Measurements from ENCODE around the gene ANK2. TPM values are rescaled to one million over a fixed set of nuclear protein-coding genes. Genes with fewer than 3 reads are reported as not detected.
A peak's percentile ranks its signal among the peaks of the same experiment; 100 is the strongest.

The ANK2 gene
- total and polyA plus RNA-seq, 5 donors, result 78.6 to 377 (median 335) TPM

DNA sequence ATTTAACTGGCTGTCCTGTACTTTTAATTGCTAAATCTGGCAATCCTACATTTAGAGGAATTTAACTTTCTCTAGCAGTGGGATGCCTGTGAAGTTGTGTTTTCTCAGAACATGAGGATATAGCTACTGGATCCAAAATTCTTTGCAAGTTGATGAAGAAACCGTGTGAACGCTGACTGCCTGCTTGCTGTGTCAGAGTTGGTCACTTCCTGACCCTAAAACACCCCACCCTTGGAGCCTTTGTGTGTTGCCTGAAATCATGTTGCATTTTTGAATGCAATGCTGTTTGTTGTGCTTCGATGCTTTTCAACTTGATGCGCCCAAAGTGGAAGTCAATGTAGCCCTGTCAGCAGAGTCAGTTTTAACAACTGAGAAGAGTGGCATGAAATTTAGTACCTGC is 211.2 kb downstream of the ANK2 start:
- H3K27ac ChIP-seq (ENCODE audit: low read length), result no peak overlapping the region
- no peak for DNase-seq
- WGBS, result 82% methylated on average over 4 of the region's 4 CpGs
- intact Hi-C loops (cut with DNase I), result no loop called here
- H3K4me1 ChIP-seq (ENCODE audit: control insufficient read depth, insufficient read depth, low read length), result no peaks in the 10 kb centered on the region
- H3K27me3 ChIP-seq (ENCODE audit: control insufficient read depth, insufficient read depth), result no peaks in the 10 kb centered on the region
- H3K4me3 ChIP-seq (ENCODE audit: low read length), result no peak overlapping the region
- no peaks in the 10 kb centered on the region for H3K9me3 ChIP-seq (ENCODE audit: control insufficient read depth, low read length)
- ATAC-seq, result no peak

- 54% methylated on average over 1 of the region's 1 CpG for WGBS
- intact Hi-C loops (cut with DNase I), result no loop called here
Observed at GRCh38 chr4:113263274-113263673, 213.8 kb downstream of the ANK2 start.

GRCh38 chr4:113270520-113271319 is 221.3 kb downstream of the ANK2 start:
- no peak overlapping the region for H3K4me3 ChIP-seq (ENCODE audit: low read length)

More at GRCh38 chr4:113263274-113263673, 213.8 kb downstream of the ANK2 start:
- no peak overlapping the region for H3K4me3 ChIP-seq (ENCODE audit: low read length)
- no peak for ATAC-seq
- H3K9me3 ChIP-seq (ENCODE audit: control insufficient read depth, low read length), result no peaks in the 10 kb centered on the region
- H3K27me3 ChIP-seq (ENCODE audit: control insufficient read depth, insufficient read depth), result no peaks in the 10 kb centered on the region
- no peak for DNase-seq
- no peak overlapping the region for H3K27ac ChIP-seq (ENCODE audit: low read length)
- H3K4me1 ChIP-seq (ENCODE audit: control insufficient read depth, insufficient read depth, low read length), result no peaks in the 10 kb centered on the region

GRCh38 chr4:113272523-113272922 is 223.1 kb downstream of the ANK2 start:
- ATAC-seq, result no peak
- Histone ChIP-seq H3K27me3 (ENCODE audit: control insufficient read depth, insufficient read depth) (no peaks in the 10 kb centered on the region), H3K9me3 (ENCODE audit: control insufficient read depth, low read length) (no peaks in the 10 kb centered on the region), H3K4me1 (ENCODE audit: control insufficient read depth, insufficient read depth, low read length) (no peaks in the 10 kb centered on the region), H3K27ac (ENCODE audit: low read length) (no peak overlapping the region), H3K4me3 (ENCODE audit: low read length) (no peak overlapping the region)
- intact Hi-C loops (cut with DNase I), result no loop called here
- DNase-seq, result no peak

More at GRCh38 chr4:113270520-113271319, 221.3 kb downstream of the ANK2 start:
- H3K27me3 ChIP-seq (ENCODE audit: control insufficient read depth, insufficient read depth), result no peaks in the 10 kb centered on the region
- intact Hi-C loops (cut with DNase I), result no loop called here
- H3K9me3 ChIP-seq (ENCODE audit: control insufficient read depth, low read length), result no peaks in the 10 kb centered on the region
- 86% methylated on average over 7 of the region's 7 CpGs for WGBS
- H3K27ac ChIP-seq (ENCODE audit: low read length), result no peak overlapping the region
- H3K4me1 ChIP-seq (ENCODE audit: control insufficient read depth, insufficient read depth, low read length), result no peaks in the 10 kb centered on the region
- ATAC-seq, result no peak
- DNase-seq, result no peak

DNA sequence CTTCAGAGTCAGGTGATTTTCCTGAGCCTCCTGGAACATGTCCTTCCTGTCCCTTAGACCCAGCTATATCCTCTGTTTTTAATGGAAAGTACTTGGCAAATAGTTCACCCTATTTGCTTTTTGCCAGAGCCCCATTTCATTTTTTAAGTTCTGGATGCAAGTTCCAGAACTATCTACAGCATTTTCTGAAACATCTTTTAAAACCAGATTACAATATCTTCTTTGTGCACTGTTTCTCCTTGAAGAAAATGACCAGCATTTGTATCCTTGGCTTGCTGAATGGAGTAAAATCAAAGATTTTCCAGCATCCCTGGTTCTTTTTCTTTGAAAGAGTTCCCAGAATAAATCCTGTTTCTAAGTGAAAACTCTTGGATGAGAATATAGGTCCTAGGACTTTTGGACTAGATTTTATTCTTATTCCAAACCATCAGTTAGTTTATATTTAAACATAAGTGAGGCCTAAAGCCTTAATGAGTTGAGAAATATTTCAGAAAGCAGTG is 224.3 kb downstream of the ANK2 start:
- Histone ChIP-seq H3K27me3 (ENCODE audit: control insufficient read depth, insufficient read depth) (no peaks in the 10 kb centered on the region), H3K9me3 (ENCODE audit: control insufficient read depth, low read length) (no peaks in the 10 kb centered on the region), H3K4me3 (ENCODE audit: low read length) (no peak overlapping the region), H3K27ac (ENCODE audit: low read length) (no peak overlapping the region), H3K4me1 (ENCODE audit: control insufficient read depth, insufficient read depth, low read length) (no peaks in the 10 kb centered on the region)
- no peak for DNase-seq
- intact Hi-C loops (cut with DNase I), result no loop called here
- ATAC-seq, result no peak

DNA sequence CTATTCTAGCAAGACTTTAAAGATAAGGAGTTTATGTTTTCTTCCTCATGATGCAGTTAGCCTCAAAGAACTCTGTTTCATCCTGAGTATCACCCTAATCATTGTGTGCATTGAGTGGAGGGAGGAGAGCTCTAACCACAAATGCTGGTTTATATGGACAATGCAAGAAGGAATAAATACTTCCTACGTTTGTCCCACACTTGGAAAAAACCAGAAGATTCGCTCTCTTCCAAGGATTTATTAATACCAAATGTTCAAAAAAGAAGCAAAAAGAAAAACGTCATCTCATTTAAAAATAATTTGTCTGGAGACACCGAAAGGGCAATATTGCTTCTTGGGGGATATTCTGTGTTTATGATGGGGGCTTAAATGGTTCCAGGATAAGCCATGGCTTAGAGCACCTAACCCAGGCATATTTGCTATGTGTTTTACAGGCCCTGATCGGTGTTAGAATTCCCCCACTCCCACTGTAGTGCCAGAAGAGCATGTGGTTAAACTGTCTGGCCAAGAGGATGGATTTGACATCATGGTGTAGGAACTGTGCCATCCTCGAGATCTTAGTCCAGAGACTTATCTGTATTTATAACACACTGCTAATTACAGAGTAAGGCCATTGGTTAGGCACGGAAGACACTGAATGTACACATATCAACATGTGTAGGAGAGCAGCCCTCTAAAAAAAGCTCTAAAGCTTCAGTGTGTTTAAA is 227.2 kb downstream of the ANK2 start:
- no peak for DNase-seq
- no peaks in the 10 kb centered on the region for H3K4me1 ChIP-seq (ENCODE audit: control insufficient read depth, insufficient read depth, low read length)
- 53% methylated on average over 7 of the region's 7 CpGs for WGBS
- H3K27ac ChIP-seq (ENCODE audit: low read length), result no peak overlapping the region
- intact Hi-C loops (cut with DNase I), result no loop called here
- ATAC-seq, result peak; percentile 67 to 71
- no peak overlapping the region for H3K4me3 ChIP-seq (ENCODE audit: low read length)
- H3K9me3 ChIP-seq (ENCODE audit: control insufficient read depth, low read length), result no peaks in the 10 kb centered on the region
- no peaks in the 10 kb centered on the region for H3K27me3 ChIP-seq (ENCODE audit: control insufficient read depth, insufficient read depth)

GRCh38 chr4:113278324-113278934 is 229.0 kb downstream of the ANK2 start:
- no peak overlapping the region for H3K4me3 ChIP-seq (ENCODE audit: low read length)
- DNase-seq (peak; percentile 70 to 80 (median 77)), ATAC-seq (peak; percentile 91 to 94)
- H3K4me1 ChIP-seq (ENCODE audit: control insufficient read depth, insufficient read depth, low read length), result no peaks in the 10 kb centered on the region
- intact Hi-C loops (cut with DNase I), result no loop called here
- H3K27ac ChIP-seq (ENCODE audit: low read length), result no peak overlapping the region
- WGBS, result 25% methylated on average over 8 of the region's 8 CpGs
- H3K27me3 ChIP-seq (ENCODE audit: control insufficient read depth, insufficient read depth), result no peaks in the 10 kb centered on the region
- H3K9me3 ChIP-seq (ENCODE audit: control insufficient read depth, low read length), result no peaks in the 10 kb centered on the region

DNA sequence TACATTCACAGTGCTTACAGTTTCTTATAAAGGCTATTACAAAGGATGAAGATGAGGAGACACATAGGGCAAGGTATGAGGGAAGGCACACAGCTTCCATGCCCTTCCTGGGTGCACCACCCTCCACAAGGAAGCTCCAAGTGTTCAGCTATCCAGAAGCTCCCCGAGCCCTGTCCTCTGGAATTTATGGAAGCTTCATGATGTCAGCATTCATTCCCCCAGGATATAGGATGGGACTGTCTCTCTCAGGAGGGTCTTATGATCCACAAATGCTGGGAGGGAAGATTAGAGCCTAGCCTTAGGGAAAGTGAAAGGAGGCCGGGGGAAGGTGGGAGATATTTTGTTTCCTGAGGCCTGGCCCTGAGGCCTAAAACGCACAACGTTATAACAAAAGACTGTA is 236.0 kb downstream of the ANK2 start:
- Histone ChIP-seq H3K9me3 (ENCODE audit: control insufficient read depth, low read length) (no peaks in the 10 kb centered on the region), H3K27me3 (ENCODE audit: control insufficient read depth, insufficient read depth) (no peaks in the 10 kb centered on the region), H3K4me1 (ENCODE audit: control insufficient read depth, insufficient read depth, low read length) (peaks cover 2% of the 10 kb centered on the region), H3K4me3 (ENCODE audit: low read length) (no peak overlapping the region), H3K27ac (ENCODE audit: low read length) (no peak overlapping the region)
- intact Hi-C loops (cut with DNase I), result no loop called here
- WGBS, result 80% methylated on average over 4 of the region's 4 CpGs
- ATAC-seq, result no peak
- DNase-seq, result no peak

DNA sequence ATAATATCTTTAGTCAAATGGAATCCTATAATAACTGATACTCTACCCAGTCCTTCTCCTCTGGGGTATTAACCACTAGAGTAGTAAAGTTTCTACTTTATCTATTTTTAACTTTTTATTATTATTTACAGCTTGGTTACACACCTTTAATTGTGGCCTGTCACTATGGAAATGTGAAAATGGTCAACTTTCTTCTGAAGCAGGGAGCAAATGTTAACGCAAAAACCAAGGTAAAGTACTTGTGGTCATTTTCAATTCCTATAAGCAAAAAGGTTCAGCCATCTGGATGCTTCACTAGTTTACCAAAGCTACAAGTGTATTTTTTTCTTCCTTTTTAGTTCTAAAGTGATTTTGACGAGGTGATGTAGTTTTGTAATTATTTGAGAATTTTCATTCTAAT is 238.8 kb downstream of the ANK2 start:
- no peak overlapping the region for H3K27ac ChIP-seq (ENCODE audit: low read length)
- no peak overlapping the region for H3K4me3 ChIP-seq (ENCODE audit: low read length)
- no peaks in the 10 kb centered on the region for H3K9me3 ChIP-seq (ENCODE audit: control insufficient read depth, low read length)
- intact Hi-C loops (cut with DNase I), result no loop called here
- 97% methylated on average over 2 of the region's 2 CpGs for WGBS
- peaks cover 6% of the 10 kb centered on the region for H3K4me1 ChIP-seq (ENCODE audit: control insufficient read depth, insufficient read depth, low read length)
- ATAC-seq (no peak), DNase-seq (no peak)
- no peaks in the 10 kb centered on the region for H3K27me3 ChIP-seq (ENCODE audit: control insufficient read depth, insufficient read depth)

GRCh38 chr4:113288696-113289095 is 239.2 kb downstream of the ANK2 start:
- peaks cover 6% of the 10 kb centered on the region for H3K4me1 ChIP-seq (ENCODE audit: control insufficient read depth, insufficient read depth, low read length)

GRCh38 chr4:113289766-113290165 is 240.3 kb downstream of the ANK2 start:
- Histone ChIP-seq H3K4me3 (ENCODE audit: low read length) (no peak overlapping the region), H3K27me3 (ENCODE audit: control insufficient read depth, insufficient read depth) (no peaks in the 10 kb centered on the region), H3K27ac (ENCODE audit: low read length) (no peak overlapping the region), H3K9me3 (ENCODE audit: control insufficient read depth, low read length) (no peaks in the 10 kb centered on the region), H3K4me1 (ENCODE audit: control insufficient read depth, insufficient read depth, low read length) (peaks cover 6% of the 10 kb centered on the region)
- no peak for ATAC-seq
- intact Hi-C loops (cut with DNase I), result no loop called here
- no peak for DNase-seq

More at GRCh38 chr4:113288696-113289095, 239.2 kb downstream of the ANK2 start:
- Histone ChIP-seq H3K27ac (ENCODE audit: low read length) (no peak overlapping the region), H3K27me3 (ENCODE audit: control insufficient read depth, insufficient read depth) (no peaks in the 10 kb centered on the region), H3K9me3 (ENCODE audit: control insufficient read depth, low read length) (no peaks in the 10 kb centered on the region), H3K4me3 (ENCODE audit: low read length) (no peak overlapping the region)
- DNase-seq (no peak), ATAC-seq (no peak)
- intact Hi-C loops (cut with DNase I), result no loop called here
- 65% methylated on average over 4 of the region's 4 CpGs for WGBS

All from right cardiac atrium (tissue), 5 donors.